Inflammatory macrophage treated with lipopolysaccharide for 1 hour (primary cell): ENCODE data around the gene ZNF135.
A peak's percentile ranks its signal among the peaks of the same experiment; 100 is the strongest.

Experiments used
- DNase-seq, 2 donors: peaks; one replicate each; pipeline ENCODE4 v3.0.0-alpha.2; 2020 to 2022

The ZNF135 gene

GRCh38 chr19:58059003-58059670 is at the start of gene ZNF135:
ZNF135 (plus strand) TSS chr19:58059282; CDS start chr19:58060003, 721 bp downstream.
- peak; percentile 29 to 31 for DNase-seq

- DNase-seq = no peak
These were observed 49.8 kb upstream of the ZNF135 start for GRCh38 chr19:58009301-58009665.

GRCh38 chr19:58009666-58010301 is 49.3 kb upstream of the ZNF135 start:
- peak; percentile 36 to 70 for DNase-seq

- DNase-seq = no peak
These were observed 48.6 kb upstream of the ZNF135 start for GRCh38 chr19:58010507-58010906.

- DNase-seq = no peak
These were observed 44.9 kb upstream of the ZNF135 start for GRCh38 chr19:58014141-58014540.

- no peak for DNase-seq
These were observed 39.0 kb upstream of the ZNF135 start for GRCh38 chr19:58020129-58020528.

GRCh38 chr19:58021541-58022282 is 37.4 kb upstream of the ZNF135 start:
- peak; percentile 29 to 54 for DNase-seq

GRCh38 chr19:58022283-58022660 is 36.8 kb upstream of the ZNF135 start:
- no peak for DNase-seq

GRCh38 chr19:58024661-58025060 is 34.4 kb upstream of the ZNF135 start:
- no peak for DNase-seq

GRCh38 chr19:58033741-58034476 is 25.2 kb upstream of the ZNF135 start, which contains the start of gene ZSCAN1:
ZSCAN1 (plus strand) TSS chr19:58034025; CDS start chr19:58037837, 3,812 bp downstream.
- peak; percentile 6 to 12 for DNase-seq

- no peak for DNase-seq
These were observed 24.6 kb upstream of the ZNF135 start for GRCh38 chr19:58034477-58034793.

GRCh38 chr19:58035863-58036262 is 23.2 kb upstream of the ZNF135 start:
- DNase-seq = no peak

GRCh38 chr19:58037927-58038687 is 21.0 kb upstream of the ZNF135 start:
- DNase-seq = no peak

GRCh38 chr19:58038688-58039204 is 20.3 kb upstream of the ZNF135 start:
- DNase-seq = no peak

GRCh38 chr19:58040751-58041525 is 18.1 kb upstream of the ZNF135 start:
- DNase-seq = no peak

- DNase-seq = no peak
These were observed 16.4 kb upstream of the ZNF135 start for GRCh38 chr19:58042495-58043340.

GRCh38 chr19:58044391-58044790 is 14.7 kb upstream of the ZNF135 start:
- DNase-seq = no peak

- no peak for DNase-seq
These were observed 14.2 kb upstream of the ZNF135 start for GRCh38 chr19:58044886-58045285.

GRCh38 chr19:58045411-58046050 is 13.6 kb upstream of the ZNF135 start:
- DNase-seq = no peak

GRCh38 chr19:58046856-58047255 is 12.2 kb upstream of the ZNF135 start:
- DNase-seq = no peak
